Measurements from ENCODE around the gene SSBP3.

The SSBP3 gene

DNA sequence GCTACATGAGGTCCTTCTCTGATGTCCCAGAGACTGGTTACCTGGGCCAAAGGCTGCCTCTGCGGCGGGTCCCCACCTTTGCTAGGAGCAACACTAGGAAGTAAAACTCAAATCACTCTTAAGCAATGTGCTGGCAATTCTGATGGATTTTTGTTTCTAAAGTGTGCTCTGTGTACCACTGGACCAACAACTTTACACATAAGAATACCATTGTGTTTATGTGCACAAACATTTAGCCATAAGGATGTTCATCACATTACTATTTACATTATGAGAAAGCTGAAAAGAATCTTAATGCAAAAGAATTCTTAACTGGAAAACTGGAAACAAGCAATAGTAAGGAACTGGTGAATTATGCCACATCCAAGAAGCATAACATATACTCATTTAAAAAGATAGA is 38.6 kb downstream of the SSBP3 start:
- TF ChIP-seq SIN3A (IDR thresholded peaks at IDR 0.05; ENCODE audit: borderline replicate concordance, insufficient read depth, low read length): no peak
- no peak for TF ChIP-seq POLR2AphosphoS5 (IDR thresholded peaks at IDR 0.05; ENCODE audit: low read depth, low read length)
- no peak for TF ChIP-seq FOXP2 (optimal IDR thresholded peaks at IDR 0.05; ENCODE audit: borderline replicate concordance, extremely low read depth, extremely low read length, insufficient read depth)
- TF ChIP-seq, protein P1, sequence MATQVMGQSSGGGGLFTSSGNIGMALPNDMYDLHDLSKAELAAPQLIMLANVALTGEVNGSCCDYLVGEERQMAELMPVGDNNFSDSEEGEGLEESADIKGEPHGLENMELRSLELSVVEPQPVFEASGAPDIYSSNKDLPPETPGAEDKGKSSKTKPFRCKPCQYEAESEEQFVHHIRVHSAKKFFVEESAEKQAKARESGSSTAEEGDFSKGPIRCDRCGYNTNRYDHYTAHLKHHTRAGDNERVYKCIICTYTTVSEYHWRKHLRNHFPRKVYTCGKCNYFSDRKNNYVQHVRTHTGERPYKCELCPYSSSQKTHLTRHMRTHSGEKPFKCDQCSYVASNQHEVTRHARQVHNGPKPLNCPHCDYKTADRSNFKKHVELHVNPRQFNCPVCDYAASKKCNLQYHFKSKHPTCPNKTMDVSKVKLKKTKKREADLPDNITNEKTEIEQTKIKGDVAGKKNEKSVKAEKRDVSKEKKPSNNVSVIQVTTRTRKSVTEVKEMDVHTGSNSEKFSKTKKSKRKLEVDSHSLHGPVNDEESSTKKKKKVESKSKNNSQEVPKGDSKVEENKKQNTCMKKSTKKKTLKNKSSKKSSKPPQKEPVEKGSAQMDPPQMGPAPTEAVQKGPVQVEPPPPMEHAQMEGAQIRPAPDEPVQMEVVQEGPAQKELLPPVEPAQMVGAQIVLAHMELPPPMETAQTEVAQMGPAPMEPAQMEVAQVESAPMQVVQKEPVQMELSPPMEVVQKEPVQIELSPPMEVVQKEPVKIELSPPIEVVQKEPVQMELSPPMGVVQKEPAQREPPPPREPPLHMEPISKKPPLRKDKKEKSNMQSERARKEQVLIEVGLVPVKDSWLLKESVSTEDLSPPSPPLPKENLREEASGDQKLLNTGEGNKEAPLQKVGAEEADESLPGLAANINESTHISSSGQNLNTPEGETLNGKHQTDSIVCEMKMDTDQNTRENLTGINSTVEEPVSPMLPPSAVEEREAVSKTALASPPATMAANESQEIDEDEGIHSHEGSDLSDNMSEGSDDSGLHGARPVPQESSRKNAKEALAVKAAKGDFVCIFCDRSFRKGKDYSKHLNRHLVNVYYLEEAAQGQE (IDR thresholded peaks at IDR 0.05; ENCODE audit: insufficient read depth in 1 of 2, low read depth in 2 of 2, low read length in 2 of 2): no peak
- TF ChIP-seq TAF1 (IDR thresholded peaks at IDR 0.05; ENCODE audit: borderline replicate concordance, insufficient read depth, low read length): no peak

DNA sequence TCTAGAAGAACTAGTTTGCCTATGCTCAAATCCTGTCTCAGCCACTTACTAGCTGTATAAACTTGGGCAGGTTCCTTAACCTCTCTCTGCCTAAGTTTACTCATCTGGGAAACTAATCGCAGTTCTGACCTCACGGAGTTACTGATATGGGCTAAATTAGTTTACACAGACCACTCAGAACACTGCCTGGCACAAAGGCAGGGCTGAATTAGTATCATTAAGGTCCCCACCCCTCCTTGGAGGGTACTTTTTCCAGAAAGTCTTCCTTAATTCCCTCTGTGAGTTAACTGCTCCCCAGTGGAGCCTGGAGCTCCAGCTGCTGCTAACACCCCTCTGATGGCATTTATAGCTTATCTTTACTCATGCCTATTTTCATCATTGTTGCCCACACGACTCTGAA is 40.3 kb downstream of the SSBP3 start:
- TF ChIP-seq, protein P1 (IDR thresholded peaks at IDR 0.05; ENCODE audit: insufficient read depth in 1 of 2, low read depth in 2 of 2, low read length in 2 of 2): no peak
- TF ChIP-seq TAF1 (IDR thresholded peaks at IDR 0.05; ENCODE audit: borderline replicate concordance, insufficient read depth, low read length) (no peak), POLR2AphosphoS5 (IDR thresholded peaks at IDR 0.05; ENCODE audit: low read depth, low read length) (no peak), SIN3A (IDR thresholded peaks at IDR 0.05; ENCODE audit: borderline replicate concordance, insufficient read depth, low read length) (no peak), FOXP2 (optimal IDR thresholded peaks at IDR 0.05; ENCODE audit: borderline replicate concordance, extremely low read depth, extremely low read length, insufficient read depth) (no peak)

DNA sequence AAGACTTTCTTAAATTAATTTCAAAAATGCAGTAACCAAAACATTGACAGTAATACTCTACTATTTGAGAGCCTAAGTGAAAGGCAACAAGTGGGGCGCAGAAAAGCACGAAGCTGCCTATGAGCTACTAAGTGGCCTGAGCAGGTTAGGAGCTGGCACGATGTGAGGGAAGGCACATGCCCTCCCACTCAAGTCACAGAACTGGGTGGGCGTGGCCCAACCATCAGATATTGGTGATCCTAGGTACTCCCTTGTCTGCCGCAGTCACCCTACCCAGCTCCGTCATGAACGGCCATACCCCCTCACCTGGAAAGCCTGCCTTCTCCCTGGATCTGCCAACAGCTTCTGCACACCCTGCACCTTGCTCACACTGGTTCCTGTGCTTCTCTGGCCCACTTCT is 40.8 kb downstream of the SSBP3 start:
- no peak for TF ChIP-seq FOXP2 (optimal IDR thresholded peaks at IDR 0.05; ENCODE audit: borderline replicate concordance, extremely low read depth, extremely low read length, insufficient read depth)
- TF ChIP-seq, protein P1 (IDR thresholded peaks at IDR 0.05; ENCODE audit: insufficient read depth in 1 of 2, low read depth in 2 of 2, low read length in 2 of 2): no peak
- TF ChIP-seq SIN3A (IDR thresholded peaks at IDR 0.05; ENCODE audit: borderline replicate concordance, insufficient read depth, low read length): no peak
- no peak for TF ChIP-seq POLR2AphosphoS5 (IDR thresholded peaks at IDR 0.05; ENCODE audit: low read depth, low read length)
- TF ChIP-seq TAF1 (IDR thresholded peaks at IDR 0.05; ENCODE audit: borderline replicate concordance, insufficient read depth, low read length): no peak

DNA sequence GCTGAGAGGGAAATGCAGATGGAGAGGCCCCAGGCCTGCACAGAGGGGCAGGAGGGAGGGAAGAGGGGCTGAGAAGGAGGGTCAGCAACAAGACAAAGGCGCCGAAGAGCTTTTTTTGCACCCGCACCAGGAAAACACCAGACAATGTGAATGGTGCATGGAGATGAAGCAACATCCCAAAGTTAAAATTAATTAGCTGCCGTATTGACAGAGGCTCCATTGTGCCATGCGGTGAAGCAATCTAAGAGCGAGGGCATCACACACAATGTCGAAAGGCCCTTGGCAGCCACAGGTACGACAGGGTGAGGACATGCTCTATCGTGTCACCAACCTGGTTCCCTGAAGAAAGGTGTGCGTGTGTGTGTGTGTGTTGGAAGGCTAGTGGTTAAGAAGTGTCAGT is 41.2 kb downstream of the SSBP3 start:
- TF ChIP-seq SIN3A (IDR thresholded peaks at IDR 0.05; ENCODE audit: borderline replicate concordance, insufficient read depth, low read length): no peak
- no peak for TF ChIP-seq POLR2AphosphoS5 (IDR thresholded peaks at IDR 0.05; ENCODE audit: low read depth, low read length)
- TF ChIP-seq FOXP2 (optimal IDR thresholded peaks at IDR 0.05; ENCODE audit: borderline replicate concordance, extremely low read depth, extremely low read length, insufficient read depth): no peak
- no peak for TF ChIP-seq TAF1 (IDR thresholded peaks at IDR 0.05; ENCODE audit: borderline replicate concordance, insufficient read depth, low read length)
- TF ChIP-seq, protein P1 (IDR thresholded peaks at IDR 0.05; ENCODE audit: insufficient read depth in 1 of 2, low read depth in 2 of 2, low read length in 2 of 2): no peak

DNA sequence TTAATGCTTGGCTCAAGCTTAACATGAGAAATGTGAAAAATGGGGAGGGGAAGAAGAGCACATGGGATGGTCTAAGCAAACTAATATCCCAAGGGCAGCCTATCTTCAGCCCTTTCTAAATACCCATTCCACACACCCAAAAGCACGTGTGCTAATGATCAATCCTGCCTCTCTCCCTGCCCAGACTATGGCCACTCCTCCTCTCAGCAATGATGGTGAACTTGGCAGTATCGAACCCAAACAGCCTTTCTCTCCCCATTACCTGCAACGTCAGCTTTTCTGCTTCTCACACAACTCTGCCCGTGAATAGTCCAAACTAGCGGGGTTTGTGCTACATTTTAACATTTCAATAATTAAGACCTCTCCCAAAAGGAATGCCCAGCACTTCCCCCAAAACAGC is 41.6 kb downstream of the SSBP3 start:
- TF ChIP-seq SIN3A (IDR thresholded peaks at IDR 0.05; ENCODE audit: borderline replicate concordance, insufficient read depth, low read length) (no peak), POLR2AphosphoS5 (IDR thresholded peaks at IDR 0.05; ENCODE audit: low read depth, low read length) (no peak), FOXP2 (optimal IDR thresholded peaks at IDR 0.05; ENCODE audit: borderline replicate concordance, extremely low read depth, extremely low read length, insufficient read depth) (no peak), TAF1 (IDR thresholded peaks at IDR 0.05; ENCODE audit: borderline replicate concordance, insufficient read depth, low read length) (no peak)
- TF ChIP-seq, protein P1 (IDR thresholded peaks at IDR 0.05; ENCODE audit: insufficient read depth in 1 of 2, low read depth in 2 of 2, low read length in 2 of 2): no peak

Measured in PFSK-1 (cell line).